B cell (primary cell): ENCODE measurements around the gene CENPP.

Source experiments
- EZH2 ChIP-seq: IDR thresholded peaks from 2 replicates; pipeline ENCODE4 v1.6.1; 2012; ENCODE audit warnings: borderline replicate concordance, low read depth, mild to moderate bottlenecking, moderate library complexity, low read length; ENCODE audit not compliant: insufficient read depth, poor library complexity, severe bottlenecking
- TF ChIP-seq, protein P1 (sequence below): fragments of 200-600 bp; IDR thresholded peaks from one replicate; pipeline ENCODE4 v1.8.0; 2022; ENCODE audit warnings: antibody characterized with exemption, mild to moderate bottlenecking

DNA sequence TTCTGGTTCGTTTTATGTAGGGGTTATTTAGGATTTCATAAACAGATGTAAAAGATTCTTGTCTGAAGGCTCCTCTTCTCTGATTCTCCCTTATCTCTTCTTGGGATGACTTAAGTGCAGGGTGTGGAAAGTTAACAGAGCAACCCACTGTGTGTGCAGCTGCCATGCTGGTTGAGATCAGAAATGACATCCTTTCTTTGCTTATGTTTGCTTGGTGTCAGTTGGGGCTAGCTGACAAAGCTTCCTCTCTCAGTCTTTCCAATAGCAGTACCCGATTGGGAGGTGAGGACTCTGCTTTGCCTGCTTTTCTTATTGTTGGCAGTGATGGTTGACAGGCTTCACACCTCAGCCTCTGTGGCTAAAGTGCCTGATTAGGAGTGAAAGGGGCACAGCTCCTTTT is 52.1 kb downstream of the CENPP start:
- TF ChIP-seq, protein P1, sequence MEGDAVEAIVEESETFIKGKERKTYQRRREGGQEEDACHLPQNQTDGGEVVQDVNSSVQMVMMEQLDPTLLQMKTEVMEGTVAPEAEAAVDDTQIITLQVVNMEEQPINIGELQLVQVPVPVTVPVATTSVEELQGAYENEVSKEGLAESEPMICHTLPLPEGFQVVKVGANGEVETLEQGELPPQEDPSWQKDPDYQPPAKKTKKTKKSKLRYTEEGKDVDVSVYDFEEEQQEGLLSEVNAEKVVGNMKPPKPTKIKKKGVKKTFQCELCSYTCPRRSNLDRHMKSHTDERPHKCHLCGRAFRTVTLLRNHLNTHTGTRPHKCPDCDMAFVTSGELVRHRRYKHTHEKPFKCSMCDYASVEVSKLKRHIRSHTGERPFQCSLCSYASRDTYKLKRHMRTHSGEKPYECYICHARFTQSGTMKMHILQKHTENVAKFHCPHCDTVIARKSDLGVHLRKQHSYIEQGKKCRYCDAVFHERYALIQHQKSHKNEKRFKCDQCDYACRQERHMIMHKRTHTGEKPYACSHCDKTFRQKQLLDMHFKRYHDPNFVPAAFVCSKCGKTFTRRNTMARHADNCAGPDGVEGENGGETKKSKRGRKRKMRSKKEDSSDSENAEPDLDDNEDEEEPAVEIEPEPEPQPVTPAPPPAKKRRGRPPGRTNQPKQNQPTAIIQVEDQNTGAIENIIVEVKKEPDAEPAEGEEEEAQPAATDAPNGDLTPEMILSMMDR = no peak
- no peak for TF ChIP-seq EZH2
